Measurements from ENCODE around the gene SIRPD.

Gene SIRPD

GRCh38 chr20:1486566-1486965 is 70.9 kb downstream of the SIRPD start:
- H3K27ac ChIP-seq, result no peak overlapping the region
- TF ChIP-seq, protein P1, sequence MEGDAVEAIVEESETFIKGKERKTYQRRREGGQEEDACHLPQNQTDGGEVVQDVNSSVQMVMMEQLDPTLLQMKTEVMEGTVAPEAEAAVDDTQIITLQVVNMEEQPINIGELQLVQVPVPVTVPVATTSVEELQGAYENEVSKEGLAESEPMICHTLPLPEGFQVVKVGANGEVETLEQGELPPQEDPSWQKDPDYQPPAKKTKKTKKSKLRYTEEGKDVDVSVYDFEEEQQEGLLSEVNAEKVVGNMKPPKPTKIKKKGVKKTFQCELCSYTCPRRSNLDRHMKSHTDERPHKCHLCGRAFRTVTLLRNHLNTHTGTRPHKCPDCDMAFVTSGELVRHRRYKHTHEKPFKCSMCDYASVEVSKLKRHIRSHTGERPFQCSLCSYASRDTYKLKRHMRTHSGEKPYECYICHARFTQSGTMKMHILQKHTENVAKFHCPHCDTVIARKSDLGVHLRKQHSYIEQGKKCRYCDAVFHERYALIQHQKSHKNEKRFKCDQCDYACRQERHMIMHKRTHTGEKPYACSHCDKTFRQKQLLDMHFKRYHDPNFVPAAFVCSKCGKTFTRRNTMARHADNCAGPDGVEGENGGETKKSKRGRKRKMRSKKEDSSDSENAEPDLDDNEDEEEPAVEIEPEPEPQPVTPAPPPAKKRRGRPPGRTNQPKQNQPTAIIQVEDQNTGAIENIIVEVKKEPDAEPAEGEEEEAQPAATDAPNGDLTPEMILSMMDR (IDR thresholded peaks at IDR 0.05; ENCODE audit: low read depth, low read length), result no peak
- no peaks in the 10 kb centered on the region for H3K36me3 ChIP-seq
- no peaks in the 10 kb centered on the region for H3K9me3 ChIP-seq (ENCODE audit: severe bottlenecking)
- H3K4me3 ChIP-seq (ENCODE audit: low read depth, low read length), result no peak overlapping the region
- peaks cover 48% of the 10 kb centered on the region for H3K27me3 ChIP-seq (ENCODE audit: insufficient read depth, low read depth, severe bottlenecking)
- no peak for DNase-seq

DNA sequence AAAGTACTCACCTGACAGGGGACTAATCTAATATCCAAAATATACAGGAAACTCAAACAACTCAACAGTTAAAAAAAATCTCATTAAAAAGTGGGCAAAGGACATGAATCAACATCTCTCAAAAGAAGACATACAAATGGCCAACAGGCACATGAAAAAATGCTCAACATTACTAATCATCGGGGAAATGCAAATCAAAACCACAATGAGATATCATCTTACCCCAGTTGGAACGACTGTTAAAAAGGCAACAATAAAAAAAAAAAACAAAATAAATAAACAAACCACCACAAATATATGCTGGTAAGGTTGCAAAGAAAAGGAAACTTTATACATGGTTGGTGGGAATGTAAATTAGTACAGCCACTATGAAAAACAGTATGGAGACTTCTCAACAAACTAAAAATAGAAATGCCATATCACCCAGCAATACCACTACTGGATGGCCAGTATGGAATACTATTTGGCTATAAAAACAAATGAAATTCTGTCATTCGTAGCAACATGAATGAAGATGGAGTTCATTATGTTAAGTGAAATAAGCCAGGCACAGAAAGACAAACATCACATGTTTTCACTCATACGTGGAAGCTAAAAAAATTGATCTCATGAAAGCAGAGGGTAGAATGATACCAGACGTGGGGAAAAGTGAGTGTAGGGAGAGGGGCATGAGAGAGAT is 72.9 kb downstream of the SIRPD start:
- Histone ChIP-seq H3K9me3 (ENCODE audit: severe bottlenecking) (no peaks in the 10 kb centered on the region), H3K36me3 (no peaks in the 10 kb centered on the region), H3K27me3 (ENCODE audit: insufficient read depth, low read depth, severe bottlenecking) (peaks cover 48% of the 10 kb centered on the region), H3K27ac (no peak overlapping the region), H3K4me3 (ENCODE audit: low read depth, low read length) (no peak overlapping the region)
- DNase-seq, result no peak
- TF ChIP-seq, protein P1 (IDR thresholded peaks at IDR 0.05; ENCODE audit: low read depth, low read length), result no peak

All from WERI-Rb-1 (cell line).